CD14-positive monocyte (primary cell): ENCODE data around the gene HCRT. TPM values are rescaled to one million over a fixed set of nuclear protein-coding genes. Genes with fewer than 3 reads are reported as not detected.

Experiments used
- DNase-seq, 3 donors: peaks; one replicate each; pipeline ENCODE4 v3.0.0-alpha.2; 2011 to 2022
- H2AFZ ChIP-seq: 2 replicates; pipeline ENCODE4 v1.6.0; 2012; ENCODE audit warnings: mild to moderate bottlenecking, low read depth, low read length, inconsistent platforms; ENCODE audit not compliant: insufficient read depth, poor library complexity, severe bottlenecking
- H3K27ac ChIP-seq, 2 donors: 1 replicate in 1 of 2; 2 replicates in 1 of 2; pipeline ENCODE4 v1.5.1; 2012 to 2013; ENCODE audit warnings: low read length in 2 of 2, control low read depth in 1 of 2, inconsistent platforms in 1 of 2, low read depth in 1 of 2, mild to moderate bottlenecking in 1 of 2
- H3K27me3 ChIP-seq, 2 donors: one replicate each; pipeline versions ENCODE4 v1.6.0 to v1.6.1; 2011 to 2013; ENCODE audit warnings: low read length in 2 of 2; ENCODE audit not compliant: control insufficient read depth in 2 of 2, insufficient read depth in 2 of 2
- H3K36me3 ChIP-seq, 2 donors: replicated peaks in 1 of 2; 1 replicate in 1 of 2; 2 replicates in 1 of 2; pipeline versions ENCODE4 v1.5.1 to v1.6.1; 2012 to 2013; ENCODE audit warnings: low read length in 2 of 2, control low read depth in 1 of 2, inconsistent platforms in 1 of 2, mild to moderate bottlenecking in 1 of 2; ENCODE audit not compliant: insufficient read depth in 2 of 2, control insufficient read depth in 1 of 2
- H3K4me1 ChIP-seq, 2 donors: 1 replicate in 1 of 2; 2 replicates in 1 of 2; pipeline versions ENCODE4 v1.5.1 to v1.6.1; 2012 to 2013; ENCODE audit warnings: low read length in 2 of 2, control low read depth in 1 of 2, inconsistent platforms in 1 of 2, mild to moderate bottlenecking in 1 of 2, moderate library complexity in 1 of 2; ENCODE audit not compliant: insufficient read depth in 2 of 2, control insufficient read depth in 1 of 2
- H3K4me2 ChIP-seq: replicated peaks from 2 replicates; pipeline ENCODE3; 2012; ENCODE audit warnings: low read length, moderate library complexity, mild to moderate bottlenecking; ENCODE audit not compliant: poor library complexity, severe bottlenecking; ENCODE audit errors: extremely low read depth
- H3K4me3 ChIP-seq, 3 experiments: fragments of 200-600 bp in 1 of 3; sonication (generic) in 1 of 3; replicated peaks in 1 of 3; 1 replicate in 2 of 3; 2 replicates in 1 of 3; pipeline ENCODE4 v1.5.1; 2011 to 2013; ENCODE audit warnings: low read length in 3 of 3, mild to moderate bottlenecking in 3 of 3, control low read depth in 2 of 3, low read depth in 2 of 3, inconsistent platforms in 1 of 3, moderate library complexity in 1 of 3
- H3K79me2 ChIP-seq: 2 replicates; pipeline ENCODE4 v1.6.0; 2012; ENCODE audit warnings: mild to moderate bottlenecking, control low read depth, inconsistent platforms, low read length, moderate library complexity; ENCODE audit not compliant: insufficient read depth
- H3K9ac ChIP-seq: 2 replicates; pipeline ENCODE4 v1.6.0; 2017; ENCODE audit warnings: low read length, mild to moderate bottlenecking; ENCODE audit not compliant: insufficient read depth, poor library complexity, severe bottlenecking
- H3K9me3 ChIP-seq, 2 donors: replicated peaks in 1 of 2; 1 replicate in 1 of 2; 2 replicates in 1 of 2; pipeline versions ENCODE4 v1.5.1 to v1.6.1; 2012 to 2013; ENCODE audit warnings: low read length in 2 of 2, control low read depth in 1 of 2; ENCODE audit not compliant: control insufficient read depth in 1 of 2, insufficient read depth in 1 of 2
- H4K20me1 ChIP-seq: 2 replicates; pipeline ENCODE4 v1.6.0; 2012; ENCODE audit warnings: mild to moderate bottlenecking, low read length, control low read depth, moderate library complexity; ENCODE audit not compliant: insufficient read depth
- H3K27ac Mint-ChIP-seq, 7 donors: one replicate each; pipeline ENCODE4 v1.8.0; 2020; ENCODE audit warnings: mild to moderate bottlenecking in 7 of 7, mixed read lengths in 7 of 7, moderate library complexity in 6 of 7, inconsistent platforms in 2 of 7
- H3K27me3 Mint-ChIP-seq, 3 donors: one replicate each; pipeline ENCODE4 v1.8.0; 2021 to 2022; ENCODE audit warnings: low read depth in 3 of 3, mild to moderate bottlenecking in 3 of 3, mixed read lengths in 3 of 3, moderate library complexity in 3 of 3, inconsistent platforms in 1 of 3
- H3K36me3 Mint-ChIP-seq, 2 donors: one replicate each; pipeline ENCODE4 v1.8.0; 2020; ENCODE audit warnings: mixed read lengths in 2 of 2, inconsistent platforms in 1 of 2, mild to moderate bottlenecking in 1 of 2
- H3K4me1 Mint-ChIP-seq: one replicate; pipeline ENCODE4 v1.8.0; 2020; ENCODE audit warnings: mild to moderate bottlenecking, mixed read lengths
- H3K4me3 Mint-ChIP-seq, 2 donors: one replicate each; pipeline ENCODE4 v1.8.0; 2020; ENCODE audit warnings: mild to moderate bottlenecking in 2 of 2, mixed read lengths in 2 of 2, moderate library complexity in 1 of 2
- H3K9me3 Mint-ChIP-seq, 7 donors: one replicate each; pipeline ENCODE4 v1.8.0; 2020 to 2022; ENCODE audit warnings: mixed read lengths in 7 of 7, mild to moderate bottlenecking in 6 of 7, moderate library complexity in 6 of 7, inconsistent platforms in 2 of 7
- WGBS: methylation state at CpG from one replicate; pipeline ENCODE4 v1.1.5; 2013; ENCODE audit warnings: missing lambda C conversion rate; ENCODE audit not compliant: insufficient coverage; 5-methylcytosine and 5-hydroxymethylcytosine counted together
- intact Hi-C, 2 donors: fragments of 100-400 bp; cut with micrococcal nuclease; formaldehyde crosslinking; loops; one replicate each; pipeline versions ENCODE4 v1.15.0 to v1.15.1; 2023
- polyA plus RNA-seq, 3 donors: library from polyadenylated mRNA; depleted of rRNA in 1 of 3; unstranded in 2 of 3; stranded (reverse) in 1 of 3; fragments of 300-500 nt in 2 of 3; fragments of >200 nt in 1 of 3; fragmentation: Illumina TruSeq in 2 of 3; gene quantifications; 1 replicate in 2 of 3; 2 replicates in 1 of 3; pipeline ENCODE4 v1.2.3, GENCODE V29; 2012 to 2021
- TF ChIP-seq, protein P1 (sequence below): fragments of 200-600 bp; IDR thresholded peaks from one replicate; pipeline ENCODE4 v1.8.0; 2022; ENCODE audit warnings: antibody characterized with exemption, mild to moderate bottlenecking

Gene HCRT
- polyA plus RNA-seq, 3 donors = not detected

- whole genome bisulfite sequencing = 100% methylated on average over 2 of the region's 5 CpGs
- no peaks in the 10 kb centered on the region for H3K27me3 Mint-ChIP-seq
- peaks cover 23% of the 10 kb centered on the region for H3K4me1 Mint-ChIP-seq
These were observed 47.9 kb upstream of the HCRT start for GRCh38 chr17:42233156-42233555.

DNA sequence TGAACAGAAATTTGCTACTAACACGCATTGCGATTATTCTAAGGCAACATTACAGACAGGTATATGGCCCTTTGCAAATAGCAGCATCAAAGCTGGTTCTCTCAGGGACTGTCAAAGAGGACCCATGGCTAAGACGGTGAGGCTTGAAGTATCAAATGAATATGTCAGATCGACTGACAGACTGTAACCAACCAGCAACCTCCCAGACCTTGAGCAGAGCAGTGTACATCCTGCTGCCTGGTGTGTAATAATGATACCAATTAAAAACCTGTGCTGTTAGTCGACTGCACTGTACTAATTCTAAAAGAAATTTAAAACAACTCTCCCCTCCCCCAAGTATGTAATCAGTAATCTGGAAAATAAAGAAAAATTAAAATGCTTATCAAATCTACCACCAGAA is 45.0 kb upstream of the HCRT start:
- no peaks in the 10 kb centered on the region for H3K9me3 ChIP-seq
- peak overlapping the region in 1 of 7 donors; percentile 63 for H3K27ac Mint-ChIP-seq
- no peak overlapping the region for H3K4me3 ChIP-seq
- H3K4me2 ChIP-seq = no peak overlapping the region
- H3K27ac ChIP-seq = no peak overlapping the region
- H3K79me2 ChIP-seq = peaks cover 56% of the 10 kb centered on the region
- H2AFZ ChIP-seq = no peak overlapping the region
- no peak for DNase-seq
- intact Hi-C loops = no loop called here
- no peaks in the 10 kb centered on the region for H3K9me3 Mint-ChIP-seq
- WGBS = 100% methylated on average over 1 of the region's 5 CpGs
- no peak overlapping the region for H3K4me3 Mint-ChIP-seq
- H4K20me1 ChIP-seq = peaks cover 41% of the 10 kb centered on the region
- H3K36me3 ChIP-seq = peaks cover 4 to 31% of the 10 kb centered on the region in 2 donors
- peaks cover 11 to 19% of the 10 kb centered on the region in 2 donors for H3K4me1 ChIP-seq
- H3K4me1 Mint-ChIP-seq = peaks cover 34% of the 10 kb centered on the region
- H3K27me3 Mint-ChIP-seq = no peaks in the 10 kb centered on the region
- no peaks in the 10 kb centered on the region for H3K27me3 ChIP-seq
- TF ChIP-seq, protein P1, sequence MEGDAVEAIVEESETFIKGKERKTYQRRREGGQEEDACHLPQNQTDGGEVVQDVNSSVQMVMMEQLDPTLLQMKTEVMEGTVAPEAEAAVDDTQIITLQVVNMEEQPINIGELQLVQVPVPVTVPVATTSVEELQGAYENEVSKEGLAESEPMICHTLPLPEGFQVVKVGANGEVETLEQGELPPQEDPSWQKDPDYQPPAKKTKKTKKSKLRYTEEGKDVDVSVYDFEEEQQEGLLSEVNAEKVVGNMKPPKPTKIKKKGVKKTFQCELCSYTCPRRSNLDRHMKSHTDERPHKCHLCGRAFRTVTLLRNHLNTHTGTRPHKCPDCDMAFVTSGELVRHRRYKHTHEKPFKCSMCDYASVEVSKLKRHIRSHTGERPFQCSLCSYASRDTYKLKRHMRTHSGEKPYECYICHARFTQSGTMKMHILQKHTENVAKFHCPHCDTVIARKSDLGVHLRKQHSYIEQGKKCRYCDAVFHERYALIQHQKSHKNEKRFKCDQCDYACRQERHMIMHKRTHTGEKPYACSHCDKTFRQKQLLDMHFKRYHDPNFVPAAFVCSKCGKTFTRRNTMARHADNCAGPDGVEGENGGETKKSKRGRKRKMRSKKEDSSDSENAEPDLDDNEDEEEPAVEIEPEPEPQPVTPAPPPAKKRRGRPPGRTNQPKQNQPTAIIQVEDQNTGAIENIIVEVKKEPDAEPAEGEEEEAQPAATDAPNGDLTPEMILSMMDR = no peak
- peaks cover 21 to 33% of the 10 kb centered on the region in 2 donors for H3K36me3 Mint-ChIP-seq
- no peak overlapping the region for H3K9ac ChIP-seq

More at GRCh38 chr17:42233156-42233555, 47.9 kb upstream of the HCRT start:
- TF ChIP-seq, protein P1 = no peak
- H3K9me3 Mint-ChIP-seq = no peaks in the 10 kb centered on the region
- peaks cover 4 to 21% of the 10 kb centered on the region in 2 donors for H3K36me3 ChIP-seq
- intact Hi-C loops = no loop called here
- peaks cover 16 to 21% of the 10 kb centered on the region in 2 donors for H3K36me3 Mint-ChIP-seq
- no peak overlapping the region for H3K4me3 ChIP-seq
- peaks cover 0 to 5% of the 10 kb centered on the region in 2 donors for H3K4me1 ChIP-seq
- H4K20me1 ChIP-seq = peaks cover 69% of the 10 kb centered on the region
- H3K27ac Mint-ChIP-seq = no peak overlapping the region
- H3K4me2 ChIP-seq = no peak overlapping the region
- H3K9me3 ChIP-seq = no peaks in the 10 kb centered on the region
- peaks cover 82% of the 10 kb centered on the region for H3K79me2 ChIP-seq
- H2AFZ ChIP-seq = no peak overlapping the region
- H3K9ac ChIP-seq = no peak overlapping the region
- DNase-seq = no peak
- no peak overlapping the region for H3K4me3 Mint-ChIP-seq
- no peaks in the 10 kb centered on the region for H3K27me3 ChIP-seq
- no peak overlapping the region for H3K27ac ChIP-seq
